Trophoblast cell (in vitro differentiated cells and primary cell): ENCODE data around the gene ACVRL1.

Experiments used
- DNase-seq, 2 donors: peaks; one replicate each; pipeline ENCODE4 v3.0.0-alpha.2; 2016
- H2AFZ ChIP-seq: 2 replicates; pipeline ENCODE4 v1.6.1; 2013; ENCODE audit warnings: low read length, moderate library complexity, mild to moderate bottlenecking; ENCODE audit not compliant: insufficient read depth, poor library complexity
- H2AK5ac ChIP-seq: 2 replicates; pipeline ENCODE4 v1.6.1; 2013; ENCODE audit warnings: mild to moderate bottlenecking, low read length
- H2BK120ac ChIP-seq: 2 replicates; pipeline ENCODE4 v1.6.1; 2013; ENCODE audit warnings: low read length, mild to moderate bottlenecking, moderate library complexity; ENCODE audit not compliant: insufficient read depth, poor library complexity
- H2BK12ac ChIP-seq: 2 replicates; pipeline ENCODE4 v1.6.1; 2013; ENCODE audit warnings: mild to moderate bottlenecking, low read length, moderate library complexity
- H2BK5ac ChIP-seq: 2 replicates; pipeline ENCODE4 v1.6.1; 2013; ENCODE audit warnings: low read length, low read depth, moderate library complexity, mild to moderate bottlenecking; ENCODE audit not compliant: poor library complexity
- H3K14ac ChIP-seq: 2 replicates; pipeline ENCODE4 v1.6.1; 2013; ENCODE audit warnings: mild to moderate bottlenecking, low read length
- H3K18ac ChIP-seq: 2 replicates; pipeline ENCODE4 v1.6.1; 2013; ENCODE audit warnings: mild to moderate bottlenecking, low read length
- H3K23ac ChIP-seq: 2 replicates; pipeline ENCODE4 v1.6.1; 2013; ENCODE audit warnings: low read length
- H3K27ac ChIP-seq: 2 replicates; pipeline ENCODE4 v1.5.1; 2013; ENCODE audit warnings: low read depth, mild to moderate bottlenecking, inconsistent platforms, low read length, moderate library complexity
- H3K27me3 ChIP-seq: 2 replicates; pipeline ENCODE4 v1.6.1; 2013; ENCODE audit warnings: inconsistent platforms, mild to moderate bottlenecking, low read length, moderate library complexity; ENCODE audit not compliant: insufficient read depth
- H3K36me3 ChIP-seq, 2 experiments: 1 replicate in 1 of 2; 2 replicates in 1 of 2; pipeline ENCODE4 v1.6.1; 2013; ENCODE audit warnings: low read length in 2 of 2, mild to moderate bottlenecking in 2 of 2, moderate library complexity in 1 of 2; ENCODE audit not compliant: insufficient read depth in 2 of 2, control insufficient read depth in 1 of 2
- H3K4ac ChIP-seq: 2 replicates; pipeline ENCODE4 v1.6.1; 2013; ENCODE audit warnings: low read depth, mild to moderate bottlenecking, low read length, moderate library complexity
- H3K4me1 ChIP-seq, 2 experiments: 1 replicate in 1 of 2; 2 replicates in 1 of 2; pipeline ENCODE4 v1.6.1; 2013; ENCODE audit warnings: low read length in 2 of 2, mild to moderate bottlenecking in 2 of 2, moderate library complexity in 1 of 2; ENCODE audit not compliant: insufficient read depth in 2 of 2, control insufficient read depth in 1 of 2
- H3K4me2 ChIP-seq: 2 replicates; pipeline ENCODE4 v1.6.1; 2013; ENCODE audit warnings: inconsistent platforms, mild to moderate bottlenecking, low read length, moderate library complexity
- H3K4me3 ChIP-seq: 2 replicates; pipeline ENCODE4 v1.5.1; 2013; ENCODE audit warnings: mild to moderate bottlenecking, low read depth, low read length, inconsistent platforms
- H3K79me1 ChIP-seq: one replicate; pipeline ENCODE4 v1.6.1; 2013; ENCODE audit warnings: low read length
- H3K79me2 ChIP-seq: 2 replicates; pipeline ENCODE4 v1.6.1; 2013; ENCODE audit warnings: low read length, mild to moderate bottlenecking; ENCODE audit not compliant: control insufficient read depth, insufficient read depth, poor library complexity
- H3K9ac ChIP-seq: 2 replicates; pipeline ENCODE4 v1.6.1; 2013; ENCODE audit warnings: mild to moderate bottlenecking, low read length
- H3K9me3 ChIP-seq: 2 replicates; pipeline ENCODE4 v1.6.1; 2013; ENCODE audit warnings: low read depth, mild to moderate bottlenecking, control low read depth, inconsistent platforms, low read length; ENCODE audit not compliant: insufficient read depth
- H4K12ac ChIP-seq: 2 replicates; pipeline ENCODE4 v1.6.1; 2013; ENCODE audit warnings: low read depth, mild to moderate bottlenecking, low read length, moderate library complexity
- H4K8ac ChIP-seq: 2 replicates; pipeline ENCODE4 v1.6.1; 2013; ENCODE audit warnings: low read depth, mild to moderate bottlenecking, low read length, moderate library complexity
- H4K91ac ChIP-seq: one replicate; pipeline ENCODE4 v1.6.1; 2013; ENCODE audit warnings: low read depth, mild to moderate bottlenecking, low read length, moderate library complexity
- WGBS: extraction: QIAGEN DNeasy Blood & Tissue Kit; methylation state at CpG from one replicate; pipeline ENCODE4 v1.1.7; 2013; ENCODE audit warnings: missing lambda C conversion rate; ENCODE audit not compliant: insufficient read length, insufficient coverage; ENCODE audit errors: extremely low coverage; 5-methylcytosine and 5-hydroxymethylcytosine counted together

The ACVRL1 gene

DNA sequence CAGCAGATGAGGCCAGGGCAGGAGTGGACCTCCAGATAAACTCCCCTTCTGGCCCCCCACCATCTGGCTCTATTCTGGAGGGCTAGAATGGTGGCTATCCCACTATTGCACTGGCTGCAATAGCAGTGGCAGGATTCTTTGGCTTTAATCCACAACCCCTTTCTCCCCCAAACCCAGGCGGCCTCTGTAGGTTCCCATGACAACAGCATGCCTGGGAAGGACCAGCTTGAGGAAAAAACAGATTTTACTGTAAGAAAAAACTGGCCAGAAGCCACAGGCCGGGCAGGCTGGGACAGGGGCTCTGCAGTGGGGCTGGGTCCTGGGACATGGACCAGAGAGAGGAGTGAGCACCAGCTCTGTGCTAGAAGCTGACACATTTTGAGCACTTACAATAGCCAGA is 30.6 kb downstream of the ACVRL1 start:
- H3K79me1 ChIP-seq, result no peaks in the 10 kb centered on the region
- no peak overlapping the region for H3K9ac ChIP-seq
- no peak overlapping the region for H4K12ac ChIP-seq
- no peak overlapping the region for H2BK12ac ChIP-seq
- no peak overlapping the region for H3K4me3 ChIP-seq
- H3K27ac ChIP-seq, result no peak overlapping the region
- no peak overlapping the region for H3K23ac ChIP-seq
- H2BK5ac ChIP-seq, result no peak overlapping the region
- WGBS, result no CpG with 5 or more reads among the region's 2 CpGs
- H2AFZ ChIP-seq, result no peak overlapping the region
- H4K91ac ChIP-seq, result no peak overlapping the region
- H2AK5ac ChIP-seq, result no peak overlapping the region
- no peak for DNase-seq
- no peak overlapping the region for H2BK120ac ChIP-seq
- H4K8ac ChIP-seq, result no peak overlapping the region
- H3K4me2 ChIP-seq, result no peak overlapping the region
- no peak overlapping the region for H3K14ac ChIP-seq
- H3K79me2 ChIP-seq, result no peaks in the 10 kb centered on the region
- no peaks in the 10 kb centered on the region for H3K9me3 ChIP-seq
- H3K27me3 ChIP-seq, result no peaks in the 10 kb centered on the region
- H3K4me1 ChIP-seq, result no peaks in the 10 kb centered on the region
- no peaks in the 10 kb centered on the region for H3K36me3 ChIP-seq
- H3K4ac ChIP-seq, result no peak overlapping the region
- H3K18ac ChIP-seq, result no peak overlapping the region

DNA sequence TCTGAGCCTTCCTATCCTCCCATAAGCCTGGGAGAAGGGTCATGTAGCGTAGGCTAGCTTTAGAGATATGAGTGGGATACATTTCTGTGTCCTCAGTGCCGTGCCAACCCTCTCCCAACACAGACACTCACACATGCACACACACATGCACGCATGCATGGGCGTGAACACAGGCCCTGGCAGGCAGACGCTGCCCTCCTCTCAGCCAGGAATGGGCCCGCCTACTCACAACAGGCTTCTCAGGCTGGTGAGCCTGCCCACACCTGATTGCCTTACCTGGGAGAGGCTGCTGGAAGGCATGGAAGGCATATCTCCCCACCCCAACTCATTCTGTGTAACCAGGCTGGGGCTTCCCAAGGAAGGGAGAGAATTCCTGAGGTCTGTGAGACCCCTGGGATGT is 31.4 kb downstream of the ACVRL1 start:
- H3K27me3 ChIP-seq, result no peaks in the 10 kb centered on the region
- no peaks in the 10 kb centered on the region for H3K36me3 ChIP-seq
- no peak overlapping the region for H2AK5ac ChIP-seq
- no peak for DNase-seq
- H3K4ac ChIP-seq, result no peak overlapping the region
- no peaks in the 10 kb centered on the region for H3K79me1 ChIP-seq
- no peak overlapping the region for H3K14ac ChIP-seq
- no peak overlapping the region for H2BK12ac ChIP-seq
- H4K12ac ChIP-seq, result no peak overlapping the region
- H2AFZ ChIP-seq, result no peak overlapping the region
- no peak overlapping the region for H3K27ac ChIP-seq
- no peak overlapping the region for H3K18ac ChIP-seq
- H3K9ac ChIP-seq, result no peak overlapping the region
- H3K4me1 ChIP-seq, result no peaks in the 10 kb centered on the region
- H2BK5ac ChIP-seq, result no peak overlapping the region
- no peak overlapping the region for H3K4me3 ChIP-seq
- H4K8ac ChIP-seq, result no peak overlapping the region
- no peak overlapping the region for H2BK120ac ChIP-seq
- H3K79me2 ChIP-seq, result no peaks in the 10 kb centered on the region
- no peak overlapping the region for H4K91ac ChIP-seq
- WGBS, result no CpG with 5 or more reads among the region's 6 CpGs
- no peak overlapping the region for H3K4me2 ChIP-seq
- H3K9me3 ChIP-seq, result no peaks in the 10 kb centered on the region
- H3K23ac ChIP-seq, result no peak overlapping the region

DNA sequence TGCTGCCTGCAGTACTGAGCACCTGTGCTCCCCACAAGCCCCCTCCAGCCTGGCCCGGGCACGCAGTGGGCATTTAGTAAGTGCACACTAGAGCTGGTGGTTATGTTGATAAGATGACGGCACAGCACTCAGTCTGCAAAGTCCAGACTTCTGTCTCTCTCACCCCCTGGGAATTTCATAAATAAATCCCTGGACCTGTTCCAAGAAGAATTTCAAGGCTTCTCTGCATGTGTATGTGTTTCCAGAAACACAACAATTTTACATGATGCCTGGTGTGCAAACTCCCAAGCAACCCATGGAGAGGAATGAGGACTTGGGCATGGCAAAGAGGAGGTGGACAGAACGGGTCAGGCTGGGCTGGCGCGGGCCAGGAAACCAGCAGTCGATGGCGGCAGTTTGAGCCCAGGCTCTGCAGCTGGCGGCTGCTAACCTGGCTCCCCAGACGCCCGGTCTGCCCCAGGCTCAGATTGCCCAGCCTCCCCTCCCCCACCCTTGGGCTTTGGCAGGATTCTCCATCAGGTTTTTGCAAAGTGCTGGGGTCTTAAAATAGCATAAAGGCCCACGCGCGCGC is 33.8 kb downstream of the ACVRL1 start:
- Histone ChIP-seq H3K79me1 (no peaks in the 10 kb centered on the region), H3K23ac (no peak overlapping the region), H3K27ac (no peak overlapping the region), H3K18ac (no peak overlapping the region), H3K9ac (no peak overlapping the region), H4K12ac (no peak overlapping the region), H2BK12ac (no peak overlapping the region), H3K9me3 (peaks cover 5% of the 10 kb centered on the region), H3K36me3 (no peaks in the 10 kb centered on the region), H2AFZ (no peak overlapping the region), H4K91ac (no peak overlapping the region), H2AK5ac (no peak overlapping the region), H2BK120ac (no peak overlapping the region), H3K27me3 (no peaks in the 10 kb centered on the region), H3K4me3 (no peak overlapping the region), H2BK5ac (no peak overlapping the region), H3K4me2 (no peak overlapping the region), H3K14ac (no peak overlapping the region), H3K4ac (no peak overlapping the region), H3K79me2 (no peaks in the 10 kb centered on the region), H3K4me1 (no peaks in the 10 kb centered on the region), H4K8ac (no peak overlapping the region)
- DNase-seq, result no peak
- WGBS, result no CpG with 5 or more reads among the region's 15 CpGs

DNA sequence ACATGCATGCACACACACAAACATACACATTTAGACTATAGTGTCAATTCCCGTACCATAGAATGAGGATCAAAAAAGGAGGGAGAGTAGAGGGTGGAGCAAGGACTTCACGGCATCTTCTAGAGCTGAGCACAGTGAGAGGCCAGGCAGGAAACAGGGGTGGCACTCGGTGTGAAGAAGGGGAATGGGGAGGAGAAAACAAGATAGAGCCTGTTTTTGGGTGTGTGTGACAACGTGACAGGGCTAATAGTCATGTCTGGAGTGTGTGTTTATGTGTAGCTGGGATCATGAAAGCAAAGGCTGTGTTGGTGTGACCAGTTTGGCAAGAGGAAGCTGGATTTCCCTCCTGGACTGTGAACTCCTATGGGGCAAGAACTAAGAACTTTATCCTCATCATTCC is 34.3 kb downstream of the ACVRL1 start:
- no peak overlapping the region for H2AK5ac ChIP-seq
- H3K9me3 ChIP-seq, result peaks cover 5% of the 10 kb centered on the region
- H3K4me3 ChIP-seq, result no peak overlapping the region
- H3K27ac ChIP-seq, result no peak overlapping the region
- H3K4me1 ChIP-seq, result no peaks in the 10 kb centered on the region
- H2BK120ac ChIP-seq, result no peak overlapping the region
- no CpG with 5 or more reads among the region's 4 CpGs for WGBS
- no peak overlapping the region for H2AFZ ChIP-seq
- H4K8ac ChIP-seq, result no peak overlapping the region
- no peaks in the 10 kb centered on the region for H3K27me3 ChIP-seq
- no peak overlapping the region for H3K14ac ChIP-seq
- no peaks in the 10 kb centered on the region for H3K36me3 ChIP-seq
- H3K79me2 ChIP-seq, result no peaks in the 10 kb centered on the region
- H2BK5ac ChIP-seq, result no peak overlapping the region
- H3K4me2 ChIP-seq, result no peak overlapping the region
- no peak overlapping the region for H2BK12ac ChIP-seq
- no peak overlapping the region for H3K23ac ChIP-seq
- H3K18ac ChIP-seq, result no peak overlapping the region
- H3K4ac ChIP-seq, result no peak overlapping the region
- H4K91ac ChIP-seq, result no peak overlapping the region
- H3K9ac ChIP-seq, result no peak overlapping the region
- no peak for DNase-seq
- H4K12ac ChIP-seq, result no peak overlapping the region
- no peaks in the 10 kb centered on the region for H3K79me1 ChIP-seq
